HepG2 (cell line): ENCODE results near the gene MPHOSPH8. TPM values are rescaled to one million over a fixed set of nuclear protein-coding genes. Genes with fewer than 3 reads are reported as not detected.

Experiments
- ATF4 ChIP-seq, 2 experiments: fragments of 450-650 bp in 1 of 2; sonication (generic) in 1 of 2; formaldehyde crosslinking; IDR thresholded peaks; 2 replicates each; pipeline versions ENCODE4 v1.5.0 to v1.8.0; 2020 to 2022; ENCODE audit warnings: mild to moderate bottlenecking in 1 of 2, missing genetic modification reagents in 1 of 2
- EP300 ChIP-seq, 3 experiments: sonication (generic) in 1 of 3; formaldehyde crosslinking in 1 of 3; IDR thresholded peaks; 2 replicates each; pipeline versions ENCODE4 v1.5.1 to v1.6.1; 2011 to 2020; ENCODE audit warnings: low read depth in 2 of 3, low read length in 2 of 3, borderline replicate concordance in 1 of 3, improper control_type of control experiment in 1 of 3, mild to moderate bottlenecking in 1 of 3, missing genetic modification reagents in 1 of 3, moderate library complexity in 1 of 3
- MYC ChIP-seq: sonication (generic); formaldehyde crosslinking; IDR thresholded peaks from 2 replicates; pipeline ENCODE4 v1.9.0; 2021; ENCODE audit warnings: missing genetic modification reagents, borderline replicate concordance
- POGZ ChIP-seq: sonication (generic); formaldehyde crosslinking; IDR thresholded peaks from 2 replicates; pipeline ENCODE4 v1.4.0; 2020; ENCODE audit warnings: mild to moderate bottlenecking, missing genetic modification reagents
- PRDM10 ChIP-seq: sonication (generic); formaldehyde crosslinking; IDR thresholded peaks from 2 replicates; pipeline ENCODE4 v1.4.0; 2020; ENCODE audit warnings: low read depth, missing genetic modification reagents
- SMC3 ChIP-seq: IDR thresholded peaks from 2 replicates; pipeline ENCODE4 v1.6.1; 2011; ENCODE audit warnings: low read length, improper control_type of control experiment
- TFDP1 ChIP-seq: IDR thresholded peaks from 2 replicates; pipeline ENCODE4 v1.6.1; 2016; ENCODE audit warnings: missing compliant biosample characterization, missing genetic modification reagents, borderline replicate concordance
- THAP11 ChIP-seq: IDR thresholded peaks from 2 replicates; pipeline ENCODE4 v1.6.1; 2016; ENCODE audit warnings: missing biosample characterization, missing genetic modification reagents
- ZBTB34 ChIP-seq: sonication (generic); formaldehyde crosslinking; IDR thresholded peaks from 2 replicates; pipeline ENCODE4 v1.8.0; 2022; ENCODE audit warnings: mild to moderate bottlenecking, missing genetic modification reagents
- ZNF407 ChIP-seq: sonication (generic); formaldehyde crosslinking; IDR thresholded peaks from one replicate; pipeline ENCODE4 v1.5.1; 2020; ENCODE audit warnings: mild to moderate bottlenecking, missing genetic modification reagents; ENCODE audit errors: not compliant biosample characterization
- ZSCAN21 ChIP-seq: sonication (generic); formaldehyde crosslinking; IDR thresholded peaks from 2 replicates; pipeline ENCODE4 v1.8.0; 2022; ENCODE audit warnings: mild to moderate bottlenecking, missing genetic modification reagents, moderate library complexity, borderline replicate concordance
- polyA plus RNA-seq, 8 experiments: library from polyadenylated mRNA; depleted of rRNA in 3 of 8; stranded (reverse) in 7 of 8; unstranded in 1 of 8; fragments of >200 nt; fragmentation: Illumina TruSeq in 4 of 8; extraction: Trizol in 4 of 8; gene quantifications; 2 replicates each; pipeline versions ENCODE4 v1.2.1 to v1.2.3, GENCODE V29; 2011 to 2016; ENCODE audit warnings: low read depth in 4 of 8, missing spikeins in 1 of 8, mixed read lengths in 1 of 8; ENCODE audit not compliant: insufficient read depth in 1 of 8
- total RNA-seq, 5 experiments: library from RNA; depleted of rRNA; stranded (reverse); fragments of >200 nt; fragmentation: Illumina TruSeq; extraction: Trizol; gene quantifications; 2 replicates each; pipeline ENCODE4 v1.2.3, GENCODE V29; 2016; ENCODE audit warnings: low read depth in 1 of 5

The MPHOSPH8 gene
- total and polyA plus RNA-seq, 2 of the 13 experiments (the other 11 are each of a cell fraction or from before 2014, with no cell fraction given) = 17.3 to 20.9 TPM

GRCh38 chr13:19596960-19597361 lies 36.5 kb upstream of the MPHOSPH8 start (continued):
- TF ChIP-seq POGZ (CRISPR knock-in tag) = peak; percentile 78
- TF ChIP-seq ATF4 (CRISPR knock-in tag; IDR thresholded peaks at IDR 0.05) = peak in 1 of 2 experiments; percentile 41; a peak in 1 of 4 replicates
- TF ChIP-seq ZSCAN21 = 0 out of 2 replicates have a peak, but pooled peaks have one; percentile 29
- no peak for TF ChIP-seq ZNF407 (CRISPR knock-in tag)
- TF ChIP-seq TFDP1 (CRISPR knock-in tag) = peak; percentile 69; the same call in 1 of the 2 replicates
- peak; percentile 51 to 96; a peak in 3 of 4 replicates for TF ChIP-seq EP300 (IDR thresholded peaks at IDR 0.05; ENCODE audit: low read depth in 2 of 2, low read length in 2 of 2)
- TF ChIP-seq EP300 (CRISPR knock-in tag; IDR thresholded peaks at IDR 0.05; ENCODE audit: borderline replicate concordance) = peak; percentile 93
- peak; percentile 13; the same call in 1 of the 2 replicates for TF ChIP-seq SMC3
- peak; percentile 96 for TF ChIP-seq PRDM10 (CRISPR knock-in tag)
- TF ChIP-seq THAP11 (CRISPR knock-in tag) = peak; percentile 59
- 0 out of 2 replicates have a peak, but pooled peaks have one; percentile 58 for TF ChIP-seq ZBTB34
- TF ChIP-seq MYC (CRISPR knock-in tag) = peak; percentile 61; the same call in 1 of the 2 replicates
